Prostate gland (tissue), 2 donors: ENCODE measurements around the gene CTNNBL1. TPM values are rescaled to one million over a fixed set of nuclear protein-coding genes. Genes with fewer than 3 reads are reported as not detected.

Experiments
- DNase-seq: peaks from one replicate; pipeline ENCODE4 v3.0.0-alpha.2; 2019; ENCODE audit warnings: low spot score
- H3K27ac ChIP-seq, 2 donors: fragments of 200-600 bp; sonication (generic); 2 replicates each; pipeline ENCODE4 v1.5.1; 2017 to 2019
- H3K27me3 ChIP-seq: fragments of 200-600 bp; sonication (generic); replicated peaks from 2 replicates; pipeline ENCODE4 v1.5.1; 2019; ENCODE audit not compliant: insufficient read depth
- H3K36me3 ChIP-seq, 2 donors: fragments of 200-600 bp; sonication (generic); 1 replicate in 1 of 2; 2 replicates in 1 of 2; pipeline versions ENCODE4 v1.5.1 to v1.8.1; 2017 to 2019
- H3K4me1 ChIP-seq: fragments of 200-600 bp; sonication (generic); replicated peaks from 2 replicates; pipeline ENCODE4 v1.5.1; 2019
- H3K4me3 ChIP-seq, 2 donors: fragments of 200-600 bp; sonication (generic); 2 replicates each; pipeline ENCODE4 v1.5.1; 2017 to 2019
- H3K9me3 ChIP-seq: fragments of 200-600 bp; sonication (generic); 2 replicates; pipeline ENCODE4 v1.5.1; 2017
- POLR2A ChIP-seq: fragments of 450-650 bp; IDR thresholded peaks from one replicate; pipeline ENCODE4 v1.6.1; 2016; ENCODE audit warnings: antibody characterized with exemption, mild to moderate bottlenecking
- POLR2AphosphoS5 ChIP-seq: sonication (generic); formaldehyde crosslinking; IDR thresholded peaks from one replicate; pipeline ENCODE4 v1.6.1; 2017; ENCODE audit warnings: antibody characterized with exemption
- WGBS: methylation state at CpG from one replicate; pipeline ENCODE4 v1.1.5; 2018; 5-methylcytosine and 5-hydroxymethylcytosine counted together
- intact Hi-C: fragments of 100-400 bp; cut with DNase I; formaldehyde crosslinking; loops from one replicate; pipeline ENCODE4 v1.14.2; 2022
- total RNA-seq, 2 donors: library from RNA; depleted of rRNA; stranded (reverse); fragments of >200 nt; gene quantifications; one replicate each; pipeline ENCODE4 v1.1.0, GENCODE V29; 2016
- TF ChIP-seq, protein P1 (sequence below), 4 experiments: fragments of 200-600 bp in 2 of 4; fragments of 450-650 bp in 2 of 4; sonication (generic) in 2 of 4; IDR thresholded peaks; 1 replicate in 3 of 4; 2 replicates in 1 of 4; pipeline ENCODE4 v1.5.1; 2016 to 2019; ENCODE audit warnings: antibody characterized with exemption in 4 of 4, mild to moderate bottlenecking in 2 of 4, moderate library complexity in 2 of 4

CTNNBL1 gene
- total RNA-seq, 2 donors from 2014 or later: 29.9 to 61.0 TPM

DNA sequence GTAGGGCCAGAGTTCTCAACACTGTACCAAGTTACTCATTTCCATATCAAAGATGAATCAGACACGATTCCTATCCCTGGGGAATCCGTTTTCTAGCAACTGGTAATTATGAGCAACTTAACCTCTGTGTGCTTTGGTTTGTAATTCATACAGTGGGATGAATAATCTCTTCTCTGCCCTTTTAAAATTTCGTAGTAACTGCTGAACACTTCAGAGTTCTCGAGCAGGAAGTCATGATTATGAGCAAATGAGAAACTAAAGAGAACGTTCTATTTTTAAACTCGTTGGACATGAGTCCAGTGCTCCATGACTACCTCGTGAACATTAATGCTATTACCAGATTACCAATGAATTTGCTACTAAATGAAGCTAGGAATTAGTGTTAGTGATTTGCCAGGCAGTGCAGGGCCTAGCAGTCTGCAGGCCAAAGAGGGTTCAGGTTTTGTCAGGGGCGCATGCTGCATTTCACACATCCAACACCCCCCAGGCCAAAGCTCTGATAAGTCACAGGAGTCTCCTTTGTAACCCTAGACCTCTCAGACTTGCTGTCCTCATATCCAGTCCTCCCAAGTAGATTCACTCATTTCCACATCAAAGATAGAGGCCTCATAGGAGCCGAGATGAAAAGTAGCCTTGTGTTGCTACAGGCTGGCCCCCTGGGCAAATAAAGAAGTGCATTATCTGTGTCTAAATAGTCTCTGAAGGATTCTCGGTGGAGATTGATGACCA is 163.3 kb downstream of the CTNNBL1 start:
- H3K4me1 ChIP-seq: no peaks in the 10 kb centered on the region
- intact Hi-C loops: no loop called here
- WGBS: 77% methylated on average over 10 of the region's 10 CpGs
- no peaks in the 10 kb centered on the region for H3K27me3 ChIP-seq
- no peak overlapping the region for H3K4me3 ChIP-seq
- no peak for TF ChIP-seq POLR2A
- TF ChIP-seq, protein P1, sequence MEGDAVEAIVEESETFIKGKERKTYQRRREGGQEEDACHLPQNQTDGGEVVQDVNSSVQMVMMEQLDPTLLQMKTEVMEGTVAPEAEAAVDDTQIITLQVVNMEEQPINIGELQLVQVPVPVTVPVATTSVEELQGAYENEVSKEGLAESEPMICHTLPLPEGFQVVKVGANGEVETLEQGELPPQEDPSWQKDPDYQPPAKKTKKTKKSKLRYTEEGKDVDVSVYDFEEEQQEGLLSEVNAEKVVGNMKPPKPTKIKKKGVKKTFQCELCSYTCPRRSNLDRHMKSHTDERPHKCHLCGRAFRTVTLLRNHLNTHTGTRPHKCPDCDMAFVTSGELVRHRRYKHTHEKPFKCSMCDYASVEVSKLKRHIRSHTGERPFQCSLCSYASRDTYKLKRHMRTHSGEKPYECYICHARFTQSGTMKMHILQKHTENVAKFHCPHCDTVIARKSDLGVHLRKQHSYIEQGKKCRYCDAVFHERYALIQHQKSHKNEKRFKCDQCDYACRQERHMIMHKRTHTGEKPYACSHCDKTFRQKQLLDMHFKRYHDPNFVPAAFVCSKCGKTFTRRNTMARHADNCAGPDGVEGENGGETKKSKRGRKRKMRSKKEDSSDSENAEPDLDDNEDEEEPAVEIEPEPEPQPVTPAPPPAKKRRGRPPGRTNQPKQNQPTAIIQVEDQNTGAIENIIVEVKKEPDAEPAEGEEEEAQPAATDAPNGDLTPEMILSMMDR (IDR thresholded peaks at IDR 0.05): no peak
- TF ChIP-seq POLR2AphosphoS5: no peak
- H3K27ac ChIP-seq: no peak overlapping the region
- H3K36me3 ChIP-seq: no peaks in the 10 kb centered on the region
- DNase-seq: no peak
- H3K9me3 ChIP-seq: no peaks in the 10 kb centered on the region

DNA sequence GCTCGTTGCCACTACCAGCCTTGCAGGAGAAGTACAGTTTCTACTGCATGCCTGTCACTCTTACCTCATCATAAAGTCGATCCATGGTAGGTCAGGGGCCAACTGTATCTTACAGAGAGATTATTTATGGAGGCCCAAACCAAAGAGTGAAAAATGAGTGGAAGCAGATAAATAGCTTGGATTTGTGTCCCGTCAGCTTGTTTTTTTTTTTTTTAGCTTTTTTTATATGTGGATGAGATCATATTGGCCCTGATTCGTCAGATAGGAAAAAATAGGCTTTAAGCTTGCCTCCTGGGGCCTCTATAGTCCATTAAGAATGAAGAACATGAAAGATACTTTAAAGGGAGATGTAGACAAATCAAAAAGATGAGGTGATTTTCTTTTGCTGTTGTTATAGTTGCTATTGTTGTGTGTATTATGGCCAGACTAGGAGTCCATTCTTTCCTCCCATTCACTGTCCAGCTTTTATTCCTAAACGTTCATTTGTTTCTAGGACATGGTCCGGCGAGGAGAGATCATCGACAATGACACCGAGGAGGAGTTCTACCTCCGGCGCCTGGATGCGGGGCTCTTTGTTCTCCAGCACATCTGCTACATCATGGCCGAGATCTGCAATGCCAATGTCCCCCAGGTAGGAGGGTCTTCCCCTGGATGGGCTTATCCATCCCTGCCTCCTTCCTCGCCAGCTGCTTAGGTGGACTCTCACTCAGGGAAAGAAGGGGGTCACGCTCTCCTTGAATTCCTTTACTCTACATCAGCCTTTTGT is 165.8 kb downstream of the CTNNBL1 start:
- 93% methylated on average over 15 of the region's 15 CpGs for WGBS
- intact Hi-C loops: no loop called here
- H3K36me3 ChIP-seq: no peaks in the 10 kb centered on the region

DNA sequence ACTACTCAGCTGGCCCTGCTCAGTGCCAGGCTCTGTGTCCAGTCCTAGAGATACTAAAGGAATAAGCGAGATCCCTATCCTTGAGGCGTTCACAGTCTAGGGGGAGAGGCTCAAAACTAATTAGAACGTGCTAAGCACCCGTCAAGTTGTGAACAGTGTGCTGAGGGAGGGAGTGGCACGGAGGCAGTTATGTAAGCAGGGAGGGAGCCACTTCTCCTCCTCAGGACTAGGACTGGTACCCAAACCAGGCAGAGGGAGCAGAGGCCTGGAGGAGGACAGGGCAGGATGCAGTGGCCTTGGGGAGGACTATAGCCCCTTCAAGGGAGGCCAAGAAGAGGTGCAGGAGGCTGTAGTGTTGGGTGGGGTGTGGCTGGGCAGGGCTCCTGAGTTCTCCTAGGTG is 169.5 kb downstream of the CTNNBL1 start:
- no peak for TF ChIP-seq POLR2A
- TF ChIP-seq, protein P1 (IDR thresholded peaks at IDR 0.05): no peak
- TF ChIP-seq POLR2AphosphoS5: no peak
- intact Hi-C loops: no loop called here
- Histone ChIP-seq H3K9me3 (no peaks in the 10 kb centered on the region), H3K27me3 (no peaks in the 10 kb centered on the region), H3K4me3 (no peak overlapping the region), H3K36me3 (no peaks in the 10 kb centered on the region), H3K27ac (no peak overlapping the region), H3K4me1 (peaks cover 10% of the 10 kb centered on the region)
- whole genome bisulfite sequencing: 91% methylated on average over 5 of the region's 5 CpGs
- DNase-seq: no peak

More for the DNA sequence above, 165.8 kb downstream of the CTNNBL1 start:
- no peaks in the 10 kb centered on the region for H3K4me1 ChIP-seq
- TF ChIP-seq POLR2A (no peak), POLR2AphosphoS5 (no peak)
- TF ChIP-seq, protein P1 (IDR thresholded peaks at IDR 0.05): no peak
- no peaks in the 10 kb centered on the region for H3K27me3 ChIP-seq
- no peaks in the 10 kb centered on the region for H3K9me3 ChIP-seq
- no peak for DNase-seq
- H3K4me3 ChIP-seq: no peak overlapping the region
- no peak overlapping the region for H3K27ac ChIP-seq

DNA sequence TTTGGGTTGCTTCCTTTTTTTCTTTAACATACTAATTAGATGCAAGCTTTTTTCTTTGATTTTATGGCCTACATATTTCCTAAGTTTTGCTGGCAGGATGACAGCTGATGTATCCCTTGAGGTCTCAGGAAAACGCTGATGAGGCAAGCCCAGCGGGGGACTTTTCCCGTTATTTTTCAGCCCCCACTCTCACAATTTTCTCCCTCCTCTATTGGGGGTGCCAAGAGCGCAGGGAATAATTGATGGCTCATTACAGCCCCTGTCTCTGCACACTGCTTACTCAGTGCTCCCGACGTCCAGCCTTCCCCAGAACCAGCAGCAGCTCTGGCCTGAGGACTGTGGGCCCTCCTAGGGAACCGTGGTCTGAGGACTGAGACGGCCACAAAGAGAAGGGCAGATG is 170.5 kb downstream of the CTNNBL1 start:
- TF ChIP-seq POLR2A (no peak), POLR2AphosphoS5 (no peak)
- TF ChIP-seq, protein P1 (IDR thresholded peaks at IDR 0.05): no peak
- Histone ChIP-seq H3K9me3 (no peaks in the 10 kb centered on the region), H3K27me3 (no peaks in the 10 kb centered on the region), H3K4me3 (no peak overlapping the region), H3K4me1 (peaks cover 10% of the 10 kb centered on the region), H3K36me3 (no peaks in the 10 kb centered on the region), H3K27ac (peak overlapping the region in 1 of 2 donors; percentile 34)
- WGBS: 65% methylated on average over 8 of the region's 8 CpGs
- DNase-seq: no peak
- intact Hi-C loops: no loop called here
